NCI-H526 treated with DMSO at 0.1 percent for 48 hours (cell line): ENCODE measurements around the gene DLG2.
"Not testable (repeated sequence)": the region's sequence is repeated elsewhere in the genome, so short reads cannot be mapped to it uniquely, and the experiment has no call there.

Experiments
- DNase-seq: peaks from one replicate; lab custom pipeline; 2025; lab: John Stamatoyannopoulos, UW

The DLG2 gene

DNA sequence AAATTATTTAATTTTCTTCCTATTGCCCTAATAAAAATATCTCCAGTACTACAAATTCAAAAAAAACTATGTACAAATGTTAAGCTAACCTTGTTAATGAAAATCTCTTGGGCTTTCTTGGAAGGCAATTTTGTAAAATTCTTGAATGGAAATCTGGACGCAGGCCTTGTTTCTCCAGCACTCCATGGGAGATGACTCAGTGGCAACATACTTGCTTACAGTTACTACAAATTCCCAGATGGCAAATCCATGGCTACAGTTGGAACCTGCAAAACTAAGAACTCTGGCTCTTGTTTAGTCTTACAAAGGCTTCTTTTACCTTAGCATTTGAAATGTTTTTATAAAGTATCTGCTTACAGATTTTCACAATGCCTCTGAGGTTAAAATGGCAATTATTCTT, 725.2 kb downstream of the DLG2 start:
- no peak for DNase-seq

DNA sequence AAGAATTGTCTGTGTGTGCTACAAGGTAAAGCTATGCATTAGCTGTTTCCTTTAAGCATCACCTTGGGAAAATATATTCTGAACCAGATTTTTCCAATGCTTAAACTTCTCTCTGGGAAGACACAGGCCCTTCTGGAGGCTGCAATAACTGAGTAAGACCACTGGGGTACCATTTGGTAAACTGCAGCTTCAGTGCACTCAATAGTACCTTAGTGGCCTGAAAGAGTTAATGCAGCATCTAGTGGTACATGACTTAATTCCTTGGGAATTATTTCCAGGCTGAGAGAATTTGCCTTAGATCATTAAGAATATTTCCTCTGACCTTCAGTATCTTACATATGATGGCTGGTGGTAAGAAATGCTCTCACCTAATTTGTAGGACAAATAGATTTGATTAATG, 727.4 kb downstream of the DLG2 start:
- no peak for DNase-seq

DNA sequence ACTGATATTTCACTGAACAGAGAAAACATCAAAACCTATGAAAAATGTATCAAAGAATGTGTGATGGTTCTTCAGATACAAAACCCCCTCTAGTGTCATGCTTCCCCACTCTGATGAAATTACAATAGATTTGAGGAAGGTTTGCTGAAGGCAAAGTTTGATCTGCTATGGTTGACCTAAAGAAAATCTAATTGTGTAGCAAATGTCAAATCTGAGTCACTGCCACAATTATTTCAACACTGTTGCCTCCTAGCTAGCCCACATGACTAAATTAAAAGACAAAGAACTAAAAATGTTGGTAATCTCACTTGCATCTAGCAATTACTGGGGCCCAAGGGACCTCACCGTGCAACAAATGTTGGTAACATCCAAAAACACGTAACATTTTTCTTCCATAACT, 728.0 kb downstream of the DLG2 start:
- no peak for DNase-seq

DNA sequence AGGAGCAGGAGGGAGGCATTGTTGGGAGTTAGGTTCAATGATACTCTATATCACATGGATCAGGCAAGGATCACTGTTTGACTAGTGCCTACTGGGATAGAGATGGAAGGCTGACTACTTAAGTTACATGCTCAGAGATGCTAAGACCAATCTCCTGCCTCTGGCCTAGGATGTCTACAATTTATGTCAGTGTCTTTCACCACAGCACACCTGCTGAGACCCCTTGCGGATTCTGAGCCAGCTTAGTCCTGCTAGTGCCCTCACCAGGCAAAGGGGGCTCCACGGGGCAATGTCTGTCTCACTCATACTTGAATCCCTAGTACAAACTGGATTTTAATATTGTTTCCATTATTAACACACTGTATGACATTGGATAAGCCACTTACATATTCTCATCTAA, 732.5 kb downstream of the DLG2 start:
- no peak for DNase-seq

DNA sequence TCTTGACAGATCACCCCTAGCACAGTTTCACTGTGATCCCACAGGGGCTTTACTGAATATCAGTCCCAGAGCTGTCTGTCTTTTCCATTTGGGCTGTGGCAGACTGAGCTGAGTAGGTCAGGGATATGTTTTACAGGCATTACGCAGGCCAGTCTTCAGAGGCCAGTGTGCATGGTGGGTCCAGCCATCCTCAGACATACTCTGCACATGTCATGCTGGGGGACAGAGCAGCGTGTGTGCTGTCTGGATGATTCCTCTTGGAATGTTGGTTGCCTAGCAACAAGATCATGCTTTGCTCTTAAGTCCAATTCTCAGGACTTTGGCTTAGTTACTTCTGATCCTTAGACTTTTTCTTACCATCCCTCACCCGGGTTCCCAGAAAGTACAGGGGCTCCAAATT, 736.5 kb downstream of the DLG2 start:
- no peak for DNase-seq

DNA sequence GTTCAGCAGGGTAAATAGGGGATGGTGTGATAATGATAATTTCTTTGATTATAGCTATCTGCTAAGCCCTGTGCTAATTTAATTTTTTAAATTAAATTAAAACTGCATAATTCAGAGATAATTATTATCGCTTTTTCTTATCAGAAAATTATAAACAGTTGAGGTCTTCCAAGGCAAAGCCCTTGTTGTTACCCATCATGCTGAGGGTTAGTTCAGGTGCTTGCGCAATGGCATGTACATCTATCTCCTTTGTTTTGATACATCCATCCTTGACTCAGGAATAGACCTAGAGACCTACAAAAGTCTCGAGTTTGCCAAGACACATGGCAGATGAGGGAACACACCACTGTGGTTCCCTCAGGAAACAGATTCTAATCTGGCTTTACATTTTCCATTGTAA, 737.6 kb downstream of the DLG2 start:
- DNase-seq: no peak

DNA sequence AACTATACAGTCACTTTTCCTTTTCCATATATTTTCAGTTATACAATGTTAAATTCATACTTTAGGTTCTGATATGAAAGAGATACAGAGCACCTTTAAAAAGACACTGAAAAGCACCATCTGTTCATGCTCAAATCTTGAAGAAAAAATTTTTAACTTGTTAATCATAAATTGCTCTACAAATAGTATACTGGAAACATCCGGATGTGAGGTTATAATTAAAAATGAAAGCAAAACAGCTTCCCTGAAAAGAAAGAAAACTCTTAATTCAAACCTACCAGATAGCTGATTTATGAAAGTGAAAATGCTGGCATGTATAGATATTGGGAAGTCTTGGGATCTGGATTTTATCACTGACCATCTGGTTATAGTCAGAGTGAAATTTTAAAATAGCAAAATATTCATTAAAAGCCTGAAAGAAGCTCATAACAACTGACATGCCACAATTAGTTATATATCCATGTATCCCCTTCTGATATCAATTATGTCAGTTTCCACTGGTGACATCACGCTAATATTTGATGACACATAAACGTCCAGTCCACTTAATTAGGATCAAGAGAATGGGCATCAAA, 740.0 kb downstream of the DLG2 start:
- DNase-seq: no peak

DNA sequence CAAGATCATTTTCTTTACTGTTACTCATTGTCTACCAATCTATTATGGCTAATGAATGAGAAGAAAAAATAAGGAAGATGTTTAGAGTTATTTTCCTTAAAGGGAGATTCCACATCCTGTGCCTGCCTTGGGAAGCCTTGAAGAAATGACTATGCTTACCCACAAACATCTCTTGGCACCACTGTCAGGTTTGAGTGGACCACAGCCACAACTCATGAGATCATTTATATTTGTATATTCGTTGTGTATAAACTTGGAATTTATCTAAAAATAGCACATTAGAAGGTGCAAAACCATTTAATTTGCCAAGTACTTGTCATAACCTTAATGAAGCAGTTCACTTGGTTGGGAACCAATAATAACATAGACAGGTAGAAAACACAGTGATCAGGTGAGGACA, 740.8 kb downstream of the DLG2 start:
- DNase-seq: no peak

DNA sequence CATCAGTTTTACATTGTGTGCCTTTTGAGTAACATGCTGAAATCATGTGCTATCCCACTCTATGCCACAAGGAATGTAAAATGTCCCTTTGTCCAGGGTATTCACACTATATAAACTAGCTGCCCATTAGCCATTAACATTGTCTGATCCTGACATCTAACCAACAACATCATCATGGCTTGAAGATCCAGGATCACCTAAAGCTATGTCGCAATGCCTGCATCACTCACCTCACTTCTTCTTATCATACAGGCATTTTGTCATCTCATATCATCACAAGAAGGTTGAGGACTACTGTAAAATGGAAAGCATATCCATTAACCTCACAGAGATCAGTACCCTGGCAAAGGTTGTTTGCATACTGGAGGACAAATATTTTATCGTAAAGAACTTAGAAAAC, 742.3 kb downstream of the DLG2 start:
- no peak for DNase-seq

DNA sequence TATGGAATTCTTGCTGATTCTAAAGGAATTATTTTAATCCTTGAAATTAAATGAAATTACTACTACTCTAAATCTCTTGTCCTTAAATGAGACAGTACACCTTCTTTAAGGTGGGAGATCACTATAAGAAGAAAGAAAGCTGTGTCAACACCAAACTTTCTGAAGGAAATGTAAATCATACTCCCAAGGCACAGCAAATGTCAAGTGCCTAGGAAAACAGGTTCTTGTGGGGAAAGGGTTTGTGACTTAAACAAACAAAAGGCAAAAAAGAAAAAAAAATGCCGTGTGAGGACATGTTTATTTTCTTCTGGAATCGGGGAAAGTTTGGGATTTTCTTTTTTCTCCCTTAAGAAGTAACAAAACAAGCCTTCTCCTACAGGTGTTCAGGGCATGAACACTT, 745.1 kb downstream of the DLG2 start:
- no peak for DNase-seq

DNA sequence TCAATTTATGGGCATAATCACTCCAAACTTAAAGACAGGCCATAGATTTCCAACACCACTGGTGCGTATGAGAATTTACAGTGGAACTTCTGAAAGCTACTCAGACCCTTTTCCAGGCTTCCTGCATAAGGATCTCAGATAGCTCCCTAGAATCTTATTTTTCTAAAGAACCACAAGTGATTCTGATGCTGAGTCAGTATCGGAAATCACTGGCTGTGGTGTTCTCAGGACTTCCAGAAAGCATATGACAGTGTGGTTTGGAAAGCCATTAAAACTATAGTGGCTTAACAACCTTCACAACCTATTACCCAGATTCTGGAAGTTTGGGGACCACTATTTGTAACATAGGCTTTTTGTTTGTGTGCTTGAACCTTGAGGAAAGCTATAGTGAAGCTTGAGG, 756.0 kb downstream of the DLG2 start:
- no peak for DNase-seq

DNA sequence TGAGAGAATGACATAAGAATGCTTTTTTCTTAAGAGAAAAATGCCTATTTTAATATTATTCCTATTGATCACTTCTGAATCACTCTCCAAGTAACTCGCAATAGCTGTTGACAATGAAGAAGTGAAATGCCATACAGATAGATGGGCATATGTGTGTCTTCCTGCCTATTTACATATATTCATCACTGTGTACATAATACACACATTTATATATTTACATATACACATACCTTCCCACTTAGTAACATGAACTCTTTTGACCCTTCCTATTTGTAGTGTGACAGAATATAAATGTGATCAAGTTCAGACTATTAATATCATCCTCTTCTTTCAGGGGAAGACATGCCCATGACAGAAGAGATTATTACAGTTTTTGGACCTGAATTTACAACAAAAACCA, 756.7 kb downstream of the DLG2 start:
- peak; percentile 61 for DNase-seq

DNA sequence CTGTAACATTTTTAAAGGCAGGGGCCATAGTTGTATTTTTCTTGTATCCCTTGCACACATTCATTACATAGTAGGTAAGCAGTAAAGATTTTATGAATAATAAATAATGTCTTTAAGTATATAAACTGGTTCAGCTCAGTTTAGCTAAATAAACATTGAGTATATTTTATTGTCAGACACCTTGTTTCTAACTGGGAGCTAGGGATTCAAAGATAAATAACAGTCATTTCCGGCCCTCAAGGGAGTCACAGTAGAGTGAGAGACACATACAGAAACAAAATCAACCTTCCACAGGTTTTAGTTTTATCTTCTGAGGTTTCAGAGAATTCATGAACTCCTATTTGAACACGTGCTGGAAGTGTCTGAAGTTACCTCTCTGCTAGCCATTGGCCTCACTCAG, 760.2 kb downstream of the DLG2 start:
- DNase-seq: no peak

DNA sequence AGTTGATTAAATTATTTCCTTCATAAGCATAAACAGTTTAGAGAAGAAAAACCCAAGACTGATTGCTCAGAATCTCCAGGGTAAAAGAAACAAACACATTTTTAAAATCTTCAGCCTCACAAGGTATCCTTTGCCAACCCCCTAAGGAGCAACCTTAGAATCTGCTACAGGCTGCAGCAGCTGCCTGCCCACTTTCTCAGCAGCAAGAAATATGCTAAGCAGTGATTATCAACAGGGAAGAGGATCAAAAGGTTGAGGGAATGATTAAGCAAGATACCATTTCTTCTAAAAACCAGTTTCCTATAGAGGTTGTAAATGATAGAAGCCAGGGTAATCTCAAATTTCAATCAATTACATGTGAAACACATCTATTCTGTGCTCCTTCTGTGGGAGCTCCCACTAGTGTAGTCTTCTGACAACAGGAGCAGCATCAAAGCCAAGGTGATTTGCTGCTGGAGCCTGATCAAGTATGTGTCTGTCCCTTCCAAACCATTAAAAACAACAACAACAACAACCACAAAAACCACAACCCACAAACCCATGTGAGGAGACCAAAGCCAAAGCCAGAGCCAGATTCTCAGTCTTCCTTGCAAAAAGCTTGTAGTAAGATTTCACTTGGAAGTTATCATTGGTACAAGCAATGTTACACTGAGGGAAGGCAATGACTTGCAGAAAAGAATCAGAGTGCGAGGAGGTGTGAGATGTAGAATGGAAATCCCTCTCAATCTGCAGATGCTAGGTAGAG, 761.2 kb downstream of the DLG2 start:
- DNase-seq: no peak

DNA sequence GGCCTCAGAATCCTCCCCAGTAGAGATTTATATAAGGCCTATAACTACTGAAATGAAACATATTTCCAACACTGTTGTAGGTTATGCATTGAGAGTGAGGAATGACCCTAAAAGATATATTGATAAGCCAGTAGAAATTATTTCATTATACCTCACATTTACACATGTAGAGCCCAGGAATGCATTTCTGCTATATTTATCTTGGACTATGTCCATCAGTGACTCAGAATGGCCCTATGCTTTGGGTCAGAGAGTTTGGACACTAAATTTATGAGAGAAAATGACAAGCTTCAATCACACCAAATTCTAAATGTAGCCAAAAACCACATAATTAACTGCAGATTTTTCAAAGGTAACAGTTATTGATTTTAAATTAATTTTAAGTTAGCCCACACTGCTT, 761.9 kb downstream of the DLG2 start:
- no peak for DNase-seq

DNA sequence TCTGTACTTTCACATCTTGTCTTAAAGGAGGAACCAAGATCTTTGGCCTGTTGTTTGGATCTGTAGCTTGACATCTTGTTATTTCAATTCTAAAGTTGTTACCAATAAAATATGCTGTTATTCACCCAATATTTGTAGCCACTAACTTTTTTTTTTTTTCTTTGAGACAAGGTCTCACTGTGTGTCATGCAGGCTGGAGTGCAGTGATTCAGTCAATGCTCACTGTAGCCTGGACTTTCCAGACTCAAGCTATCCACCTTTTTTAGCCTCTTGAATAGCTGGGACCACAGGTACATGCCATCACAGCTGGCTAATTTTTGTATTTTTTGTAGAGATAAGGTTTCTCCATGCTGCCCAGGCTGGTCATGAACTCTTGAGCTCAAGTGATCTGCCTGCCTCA, 769.4 kb downstream of the DLG2 start:
- no peak for DNase-seq

DNA sequence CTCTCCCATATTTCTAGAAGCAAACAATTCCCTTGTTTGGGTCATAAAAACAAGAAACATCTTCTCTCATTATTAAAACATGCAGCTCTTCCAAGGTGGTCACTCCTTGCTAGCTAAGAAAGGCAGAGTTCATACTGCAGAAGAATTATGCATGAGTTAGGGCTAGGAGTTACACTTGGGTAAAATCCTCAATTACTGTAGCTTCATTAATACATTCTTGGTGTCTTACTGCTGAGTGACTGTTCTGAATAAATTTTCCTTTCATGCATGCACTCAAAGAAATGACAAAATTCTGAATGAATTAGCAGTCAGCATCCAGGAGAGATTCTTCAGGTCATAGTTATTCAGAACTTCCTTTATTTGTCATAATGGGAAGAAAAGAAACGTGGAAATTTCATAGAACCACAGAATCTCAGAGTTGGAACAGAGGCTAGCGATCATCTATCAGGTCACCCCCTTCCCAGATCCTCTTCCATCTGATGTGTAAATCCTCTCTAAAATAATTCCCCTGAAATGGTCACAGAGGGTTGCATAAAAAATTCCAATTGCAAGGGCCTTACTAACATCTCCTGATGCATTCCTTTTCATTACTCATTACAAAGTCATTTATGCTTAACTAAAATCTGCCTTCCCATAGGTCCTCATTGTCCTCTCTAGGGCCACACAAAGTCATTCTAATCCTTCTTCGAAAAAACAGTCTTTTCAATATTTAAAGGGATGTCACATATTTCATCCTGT, 771.5 kb downstream of the DLG2 start:
- DNase-seq: no peak

DNA sequence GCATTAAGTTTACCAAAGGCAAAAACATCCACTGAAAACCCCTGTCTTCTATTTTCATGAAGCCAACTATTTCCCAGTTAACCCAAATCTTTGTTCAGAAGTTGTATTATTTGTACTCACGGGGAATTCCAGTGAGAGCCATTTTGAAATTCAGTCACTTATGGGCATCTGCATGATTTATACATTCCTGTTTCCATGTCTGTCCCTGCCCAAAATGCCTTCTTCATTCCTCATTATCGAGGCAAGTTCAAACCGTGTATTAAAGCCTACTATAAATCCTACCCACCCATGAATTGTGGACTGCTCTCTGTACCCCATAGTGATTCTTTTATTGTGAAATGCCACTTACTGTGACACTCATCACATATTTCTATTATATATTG, 772.7 kb downstream of the DLG2 start:
- DNase-seq: no peak

DNA sequence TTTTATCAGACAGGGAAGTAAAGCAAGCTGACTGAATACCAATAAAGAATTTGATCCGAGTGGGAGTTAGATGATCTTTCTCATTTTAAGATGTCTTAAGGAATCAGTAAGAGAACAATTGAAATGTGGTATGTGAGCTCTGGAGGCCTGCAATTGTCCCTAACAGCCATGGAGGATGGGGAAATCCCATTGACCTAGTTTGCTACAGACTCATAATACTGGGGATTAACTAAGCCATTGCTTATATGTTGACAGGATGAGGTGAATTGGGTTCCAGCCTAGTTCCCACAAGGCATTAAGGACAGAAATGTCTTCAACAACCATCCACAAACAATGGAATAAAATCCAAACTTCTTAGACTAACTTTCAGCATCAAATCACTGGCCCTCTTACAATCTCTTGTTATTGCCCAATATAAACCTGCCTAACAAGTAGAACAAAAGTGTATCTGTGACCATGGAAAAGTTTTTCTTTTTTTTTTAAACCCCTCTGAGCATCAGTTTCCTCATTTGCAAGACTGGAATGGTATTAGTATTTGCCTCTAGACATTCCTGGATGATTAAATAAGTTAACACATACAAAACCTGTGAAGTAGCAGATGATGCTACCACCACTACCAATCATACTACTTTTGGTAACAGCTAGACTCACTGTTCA, 773.2 kb downstream of the DLG2 start:
- DNase-seq: no peak

DNA sequence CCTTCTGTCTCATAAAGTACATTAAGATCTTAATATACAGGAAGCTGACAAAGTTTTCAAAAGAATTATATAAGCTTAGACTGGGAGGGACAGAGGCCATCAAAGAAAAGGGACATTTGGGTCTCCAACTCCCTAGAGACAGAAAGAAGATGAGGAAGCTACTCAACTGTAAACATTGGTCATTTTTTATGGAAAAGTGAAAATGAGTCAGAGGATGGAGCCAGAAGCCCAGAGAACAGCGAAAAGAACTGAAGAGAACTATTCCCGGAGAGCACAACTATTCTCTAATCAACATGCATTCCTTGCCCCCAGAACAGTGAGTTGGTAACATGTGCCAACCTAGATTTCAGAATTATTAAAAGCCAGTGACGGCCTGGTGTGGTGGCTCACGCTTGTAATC, 779.3 kb downstream of the DLG2 start:
- DNase-seq: no peak

DNA sequence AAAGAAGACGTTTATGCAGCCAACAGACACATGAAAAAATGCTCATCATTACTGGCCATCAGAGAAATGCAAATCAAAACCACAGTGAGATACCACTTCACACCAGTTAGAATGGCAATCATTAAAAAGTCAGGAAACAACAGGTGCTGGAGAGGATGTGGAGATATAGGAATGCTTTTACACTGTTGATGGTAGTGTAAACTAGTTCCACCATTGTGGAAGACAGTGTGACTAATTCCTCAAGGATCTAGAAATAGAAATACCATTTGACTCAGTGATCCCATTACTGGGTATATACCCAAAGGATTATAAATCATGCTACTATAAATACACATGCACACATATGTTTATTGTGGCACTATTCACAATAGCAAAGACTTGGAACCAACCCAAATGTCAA, 786.9 kb downstream of the DLG2 start:
- not testable (repeated sequence) for DNase-seq

DNA sequence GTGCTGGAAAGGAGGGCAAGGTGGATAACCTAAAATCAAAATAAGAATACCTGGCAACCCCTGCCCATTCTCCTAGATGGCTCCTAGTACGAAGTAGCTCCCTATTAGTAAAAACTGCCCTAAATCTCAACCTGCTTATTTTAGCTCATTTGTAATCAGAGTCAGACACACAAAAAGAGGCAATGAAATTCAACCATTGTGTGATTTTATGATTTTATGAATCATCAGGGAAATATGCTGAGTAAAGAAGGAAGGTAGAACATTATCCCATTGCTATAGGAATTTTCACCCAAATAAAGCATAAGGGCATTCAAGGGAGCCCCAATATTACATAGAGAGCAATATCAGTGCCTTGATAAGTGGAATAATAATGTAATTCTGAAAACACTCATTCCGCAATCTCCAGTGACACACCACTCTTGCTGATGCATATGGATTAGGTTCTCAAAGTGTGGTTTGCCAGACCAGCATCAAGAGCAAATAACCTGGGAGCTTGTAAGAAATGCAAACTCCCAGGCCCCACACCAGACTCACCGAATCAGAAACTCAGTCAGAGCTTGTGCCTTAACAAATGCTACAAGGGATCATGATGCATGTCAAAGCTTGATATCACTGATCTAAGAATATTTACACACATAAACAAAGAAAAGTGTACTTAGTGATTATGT, 789.6 kb downstream of the DLG2 start:
- no peak for DNase-seq

DNA sequence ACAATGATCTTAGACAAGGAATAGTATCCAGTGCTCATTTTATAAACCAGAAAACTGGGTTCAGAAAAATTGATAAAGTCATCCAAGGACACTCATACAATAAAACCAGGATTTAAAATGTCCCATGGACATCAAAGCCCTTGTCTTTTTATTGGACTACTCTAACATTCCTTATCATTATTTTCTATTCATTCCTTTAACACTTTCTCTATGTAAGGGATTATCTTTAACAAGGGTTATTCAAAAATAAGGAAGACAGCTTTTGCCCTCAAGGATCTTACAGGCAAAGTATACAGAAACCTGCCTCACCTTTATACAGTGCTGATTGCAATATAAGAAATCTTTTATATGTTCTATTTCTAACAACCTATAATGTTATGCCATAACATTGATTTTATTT, 790.8 kb downstream of the DLG2 start:
- DNase-seq: no peak
